ENCODE measurements around the gene ZNF506.

ZNF506 gene

DNA sequence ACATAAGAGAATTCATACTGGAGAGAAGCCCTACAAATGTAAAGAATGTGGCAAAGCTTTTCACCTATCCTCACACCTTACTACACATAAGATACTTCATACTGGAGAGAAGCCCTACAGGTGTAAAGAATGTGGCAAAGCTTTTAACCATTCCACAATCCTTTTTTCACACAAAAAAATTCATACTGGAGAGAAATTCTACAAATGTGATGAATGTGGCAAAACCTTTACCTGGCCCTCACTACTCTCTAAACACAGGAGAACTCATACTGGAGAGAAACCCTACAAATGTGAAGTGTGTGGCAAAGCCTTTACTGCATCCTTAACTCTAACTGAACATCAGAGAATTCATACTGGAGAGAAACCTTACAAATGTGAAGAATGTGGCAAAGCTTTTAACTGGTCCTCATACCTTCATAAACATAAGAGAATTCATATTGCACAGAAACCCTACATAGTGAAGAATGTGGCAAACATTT is 14.0 kb upstream of the ZNF506 start:
- TF ChIP-seq, protein P1, sequence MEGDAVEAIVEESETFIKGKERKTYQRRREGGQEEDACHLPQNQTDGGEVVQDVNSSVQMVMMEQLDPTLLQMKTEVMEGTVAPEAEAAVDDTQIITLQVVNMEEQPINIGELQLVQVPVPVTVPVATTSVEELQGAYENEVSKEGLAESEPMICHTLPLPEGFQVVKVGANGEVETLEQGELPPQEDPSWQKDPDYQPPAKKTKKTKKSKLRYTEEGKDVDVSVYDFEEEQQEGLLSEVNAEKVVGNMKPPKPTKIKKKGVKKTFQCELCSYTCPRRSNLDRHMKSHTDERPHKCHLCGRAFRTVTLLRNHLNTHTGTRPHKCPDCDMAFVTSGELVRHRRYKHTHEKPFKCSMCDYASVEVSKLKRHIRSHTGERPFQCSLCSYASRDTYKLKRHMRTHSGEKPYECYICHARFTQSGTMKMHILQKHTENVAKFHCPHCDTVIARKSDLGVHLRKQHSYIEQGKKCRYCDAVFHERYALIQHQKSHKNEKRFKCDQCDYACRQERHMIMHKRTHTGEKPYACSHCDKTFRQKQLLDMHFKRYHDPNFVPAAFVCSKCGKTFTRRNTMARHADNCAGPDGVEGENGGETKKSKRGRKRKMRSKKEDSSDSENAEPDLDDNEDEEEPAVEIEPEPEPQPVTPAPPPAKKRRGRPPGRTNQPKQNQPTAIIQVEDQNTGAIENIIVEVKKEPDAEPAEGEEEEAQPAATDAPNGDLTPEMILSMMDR (IDR thresholded peaks at IDR 0.05): no peak

DNA sequence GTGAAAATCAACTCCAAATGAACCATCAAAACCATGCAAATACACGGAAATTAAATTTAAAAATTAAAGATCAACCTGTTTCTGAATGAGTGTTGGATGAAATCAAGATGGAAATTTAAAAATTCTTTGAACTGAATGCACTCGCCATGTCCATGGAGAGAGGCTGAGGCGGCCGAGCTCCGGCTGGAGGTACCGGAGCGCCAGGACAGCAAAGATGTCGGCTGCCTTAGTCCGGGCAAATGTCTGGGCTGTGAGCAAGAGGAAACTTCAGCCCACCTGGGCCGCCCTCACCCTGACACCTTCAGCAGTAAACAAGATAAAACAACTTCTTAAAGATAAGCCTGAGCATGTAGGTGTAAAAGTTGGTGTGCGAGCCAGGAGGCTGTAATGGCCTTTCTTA is 5.3 kb upstream of the ZNF506 start:
- TF ChIP-seq, protein P1 (IDR thresholded peaks at IDR 0.05): no peak

DNA sequence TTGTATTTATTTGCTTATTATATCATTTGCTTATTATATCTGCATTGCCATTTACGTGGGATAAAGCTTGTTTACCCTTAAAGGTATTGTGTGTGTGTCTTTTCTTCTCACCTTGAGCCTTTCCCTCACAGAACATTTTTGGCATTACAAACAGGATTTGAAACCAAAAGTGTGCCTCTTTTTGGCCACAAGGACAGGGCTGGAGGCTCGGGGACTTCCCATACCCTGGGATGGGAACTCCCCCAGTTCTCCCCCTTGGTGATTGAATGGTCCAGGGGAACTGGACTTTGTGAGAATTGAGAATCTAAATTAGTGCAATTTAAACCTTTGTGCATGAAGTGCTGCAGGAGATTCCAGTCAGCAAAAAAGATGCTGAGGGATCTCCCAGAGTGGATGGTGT is 2.4 kb upstream of the ZNF506 start:
- TF ChIP-seq, protein P1 (IDR thresholded peaks at IDR 0.05): no peak

DNA sequence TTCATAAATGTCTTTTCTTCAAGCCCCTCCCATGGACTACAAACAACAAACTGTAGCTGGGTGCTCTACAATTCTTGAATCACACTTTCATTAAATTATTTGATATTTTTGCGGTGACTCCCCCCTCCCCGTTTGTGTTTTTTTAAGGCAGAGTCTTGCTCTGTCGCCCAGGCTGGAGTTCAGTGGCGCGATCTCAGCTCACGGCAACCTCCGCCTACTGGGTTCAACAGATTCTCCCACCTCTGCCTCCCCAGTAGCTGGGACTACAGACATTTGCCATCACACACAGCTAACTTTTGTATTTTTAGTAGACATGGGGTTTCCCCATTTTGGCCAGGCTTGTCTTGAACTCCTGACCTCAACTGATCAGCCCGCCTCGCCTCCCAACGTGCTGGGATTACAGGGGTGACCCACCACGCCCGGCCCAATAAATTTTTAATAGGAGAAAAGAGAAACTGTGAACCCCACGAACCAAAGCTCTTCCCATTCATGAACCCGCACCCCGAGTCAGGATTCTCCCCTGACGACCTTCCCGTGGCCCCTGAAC is 703 bp downstream of the ZNF506 start:
- TF ChIP-seq, protein P1 (IDR thresholded peaks at IDR 0.05): no peak

DNA sequence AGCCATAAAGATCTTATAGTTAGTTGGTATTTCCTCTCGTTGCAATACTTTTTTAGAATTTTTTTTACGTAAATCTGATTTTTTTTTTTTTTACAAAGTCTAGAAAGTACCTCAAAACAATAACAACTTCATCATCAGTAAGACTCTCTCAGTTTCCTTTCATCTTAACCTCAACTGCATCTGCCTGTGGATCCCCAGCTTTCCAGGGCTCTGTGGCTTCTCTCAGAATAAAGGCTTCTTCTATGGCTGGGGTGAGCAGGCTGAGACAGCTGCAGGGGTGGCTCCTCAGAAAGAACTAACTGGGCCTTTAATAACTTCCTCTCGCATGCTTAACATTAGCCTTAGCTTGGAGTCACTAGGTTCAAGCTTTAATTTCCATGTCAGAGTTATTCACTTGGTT is 4.2 kb downstream of the ZNF506 start:
- TF ChIP-seq, protein P1 (IDR thresholded peaks at IDR 0.05): no peak

DNA sequence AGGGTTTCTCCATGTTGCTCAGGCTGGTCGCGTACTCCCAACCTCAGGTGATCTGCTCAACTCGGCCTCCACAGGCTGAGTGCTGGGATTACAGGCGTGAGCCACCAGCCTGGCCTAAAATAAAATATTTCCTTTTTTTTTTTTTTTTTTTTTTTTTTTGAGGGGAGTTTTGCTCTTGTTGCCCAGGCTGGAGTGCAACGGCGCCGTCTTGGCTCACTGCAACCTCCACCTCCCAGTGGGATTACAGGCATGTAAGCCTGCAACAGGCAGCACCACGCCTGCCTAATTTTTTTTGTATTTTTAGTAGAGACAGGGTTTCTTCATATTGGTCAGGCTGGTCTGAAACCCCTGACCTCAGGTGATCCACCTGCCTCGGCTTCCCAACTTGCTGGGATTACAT is 4.9 kb downstream of the ZNF506 start:
- TF ChIP-seq, protein P1 (IDR thresholded peaks at IDR 0.05): no peak

DNA sequence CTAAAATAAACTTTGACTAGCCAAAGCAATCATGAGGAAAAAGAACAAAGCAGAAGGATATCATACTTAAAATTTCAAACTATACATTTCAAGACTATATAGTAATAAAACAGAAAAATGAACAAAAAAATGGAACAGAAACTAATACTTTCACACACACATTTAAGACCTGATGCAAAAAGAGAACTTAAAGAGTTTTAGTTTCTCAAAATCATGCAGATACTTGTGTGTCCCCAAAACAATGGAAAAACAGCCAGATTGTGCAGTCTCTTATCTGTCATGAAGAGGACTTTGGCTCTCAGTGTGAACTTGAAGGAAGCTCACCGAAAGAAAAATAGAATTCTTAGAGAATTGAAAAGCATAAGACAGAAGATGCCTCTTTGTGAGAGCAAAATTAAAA is 16.1 kb downstream of the ZNF506 start:
- TF ChIP-seq, protein P1 (IDR thresholded peaks at IDR 0.05): no peak

DNA sequence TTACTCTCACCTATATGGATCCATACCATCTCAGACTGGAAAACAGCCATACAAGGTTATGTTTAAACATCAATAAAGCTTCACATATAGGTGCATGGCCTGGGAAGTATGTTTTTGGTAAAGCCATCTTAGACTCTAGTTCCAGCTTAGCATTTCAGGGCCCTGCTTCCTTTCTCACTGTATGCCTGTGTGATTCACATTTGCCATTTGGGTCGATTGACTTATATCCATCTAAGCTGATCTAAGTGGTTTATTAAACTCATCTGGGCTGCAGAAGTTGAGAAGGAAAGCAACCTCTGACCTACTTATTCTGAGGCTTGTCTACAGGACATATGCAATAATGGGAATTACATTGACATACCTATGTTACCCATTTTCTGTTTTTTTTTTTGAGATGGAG is 33.5 kb downstream of the ZNF506 start:
- TF ChIP-seq, protein P1 (IDR thresholded peaks at IDR 0.05): no peak

Measured in LNCAP (cell line).